Hindlimb muscle (tissue), 1 donor: ENCODE results near the gene ADCY6. TPM values are rescaled to one million over a fixed set of nuclear protein-coding genes. Genes with fewer than 3 reads are reported as not detected.
A peak's percentile ranks its signal among the peaks of the same experiment; 100 is the strongest.

ENCODE experiments used
- DNase-seq: peaks from one replicate; pipeline ENCODE4 v3.0.0-alpha.2; 2013
- polyA plus RNA-seq: library from polyadenylated mRNA; unstranded; fragments of 120-200 nt; gene quantifications from one replicate; pipeline ENCODE4 v1.2.1, GENCODE V29; 2013; ENCODE audit not compliant: insufficient read length

ADCY6 gene
- polyA plus RNA-seq: 40.6 TPM

GRCh38 chr12:48788854-48789775, at the start of gene ADCY6:
Gene ADCY6, minus strand, starts transcription at chr12:48789089. Its CDS starts 5,655 bp downstream, at chr12:48783434.
- DNase-seq: peak; percentile 83

- DNase-seq: no peak
Observed at GRCh38 chr12:48838048-48838447, 49.2 kb upstream of the ADCY6 start.

- DNase-seq: no peak
Observed at GRCh38 chr12:48832321-48833060, 43.6 kb upstream of the ADCY6 start.

DNA sequence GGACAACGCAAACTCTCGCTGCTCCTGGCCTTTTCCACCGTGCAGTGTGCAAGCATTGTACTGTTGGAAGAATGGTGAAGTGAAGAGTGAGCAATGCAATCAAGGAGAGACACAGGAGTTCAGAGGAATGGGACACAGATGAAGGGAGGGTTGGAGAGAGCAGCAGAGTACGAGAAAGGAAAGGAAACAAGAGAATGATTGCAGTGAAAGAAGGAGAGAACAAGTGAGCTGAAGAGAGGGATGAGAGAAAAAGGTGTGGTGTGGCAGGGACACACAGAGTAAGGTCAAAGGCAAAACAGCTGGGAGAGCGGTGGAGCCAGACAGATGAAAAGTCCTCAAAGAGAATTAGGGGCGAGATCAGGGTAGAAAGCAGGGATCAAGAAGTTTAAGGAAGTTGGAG, 42.4 kb upstream of the ADCY6 start:
- no peak for DNase-seq

DNA sequence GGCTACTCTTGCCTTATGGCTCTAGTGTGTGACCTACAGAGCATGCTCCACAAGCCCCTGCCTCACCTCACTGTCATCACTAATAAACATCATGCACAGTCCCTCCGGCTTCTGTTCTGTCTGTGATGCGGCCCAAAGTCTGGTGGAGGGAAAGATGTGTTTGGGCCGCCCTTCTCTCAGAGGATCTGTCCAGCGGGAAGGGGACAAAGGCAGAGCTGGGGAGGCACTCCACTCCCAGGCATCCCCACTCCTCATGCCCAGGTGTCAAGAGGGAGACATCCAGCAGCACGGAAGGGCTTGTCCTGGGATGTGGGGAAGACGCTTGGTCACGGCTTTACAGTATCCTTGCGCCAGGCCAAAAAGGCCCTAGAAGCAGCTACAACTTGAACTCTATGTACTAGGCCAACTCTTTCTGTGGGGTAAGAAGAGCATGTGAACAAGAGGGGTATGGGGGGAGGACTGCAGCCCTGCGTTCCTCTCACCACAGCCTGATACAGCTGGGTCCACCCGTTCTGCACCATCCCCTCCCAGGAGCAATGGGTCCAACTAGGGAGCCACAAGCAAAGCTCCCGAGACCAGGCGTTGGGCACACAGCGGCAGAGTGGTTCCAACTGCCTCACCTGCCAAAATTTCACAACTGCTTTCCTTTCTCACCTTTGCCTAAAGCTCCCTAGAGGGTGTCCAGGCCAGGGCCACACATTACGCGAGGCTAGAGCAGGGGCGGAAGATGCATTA, 40.1 kb upstream of the ADCY6 start:
- DNase-seq: no peak

- DNase-seq: no peak
Observed at GRCh38 chr12:48828293-48828692, 39.4 kb upstream of the ADCY6 start.

- DNase-seq: no peak
Observed at GRCh38 chr12:48827513-48828096, 38.7 kb upstream of the ADCY6 start.

GRCh38 chr12:48827026-48827425, 38.1 kb upstream of the ADCY6 start:
- no peak for DNase-seq

DNA sequence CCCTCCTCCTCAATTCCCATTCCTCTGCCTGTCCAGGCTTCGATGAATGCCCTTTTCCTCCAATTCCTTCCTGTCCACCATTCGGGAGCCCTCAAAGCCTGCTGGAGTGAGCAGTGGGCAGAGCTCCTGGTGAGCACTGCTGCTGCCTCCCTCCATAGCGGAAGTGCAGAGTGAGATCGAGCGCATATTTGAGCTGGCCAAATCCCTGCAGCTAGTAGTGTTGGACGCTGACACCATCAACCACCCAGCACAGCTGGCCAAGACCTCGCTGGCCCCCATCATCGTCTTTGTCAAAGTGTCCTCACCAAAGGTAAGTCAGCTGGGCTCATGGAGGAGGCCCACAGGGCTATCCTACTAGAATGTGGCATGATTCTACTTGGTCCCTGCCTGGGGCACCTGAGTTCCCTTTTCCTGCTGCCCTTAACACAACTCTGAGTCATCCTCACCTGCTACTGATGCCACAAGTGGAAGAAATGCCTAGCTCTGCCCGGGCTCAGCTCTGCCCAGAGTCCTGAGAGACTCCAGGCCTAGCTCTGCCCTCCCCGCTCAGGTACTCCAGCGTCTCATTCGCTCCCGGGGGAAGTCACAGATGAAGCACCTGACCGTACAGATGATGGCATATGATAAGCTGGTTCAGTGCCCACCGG, 37.4 kb upstream of the ADCY6 start:
- no peak for DNase-seq

DNA sequence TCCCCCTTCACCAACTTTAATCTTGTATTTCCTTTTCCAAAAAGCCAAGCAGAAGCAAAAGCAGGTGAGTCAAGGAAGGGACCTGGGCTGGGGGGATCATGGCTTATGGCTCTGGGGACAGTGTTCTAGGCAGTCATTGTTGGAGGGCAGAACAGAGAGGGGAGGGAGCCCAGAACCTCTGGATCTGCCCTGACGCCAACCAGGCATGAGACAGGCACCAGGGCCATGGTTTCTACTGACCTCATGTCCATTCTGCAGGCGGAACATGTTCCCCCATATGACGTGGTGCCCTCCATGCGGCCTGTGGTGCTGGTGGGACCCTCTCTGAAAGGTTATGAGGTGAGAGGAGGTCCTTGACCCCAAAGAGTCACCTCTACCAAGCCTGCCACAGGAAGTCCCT, 36.0 kb upstream of the ADCY6 start:
- DNase-seq: no peak

- no peak for DNase-seq
Observed at GRCh38 chr12:48824112-48824511, 35.2 kb upstream of the ADCY6 start.

GRCh38 chr12:48823281-48823680, 34.4 kb upstream of the ADCY6 start:
- no peak for DNase-seq

GRCh38 chr12:48822711-48823110, 33.8 kb upstream of the ADCY6 start:
- no peak for DNase-seq

- no peak for DNase-seq
Observed at GRCh38 chr12:48822139-48822538, 33.2 kb upstream of the ADCY6 start.

GRCh38 chr12:48819986-48820725, 31.3 kb upstream of the ADCY6 start:
- no peak for DNase-seq

- DNase-seq: no peak
Observed at GRCh38 chr12:48818831-48819590, 30.1 kb upstream of the ADCY6 start.

- DNase-seq: peak; percentile 56
Observed at GRCh38 chr12:48817873-48818830, 29.3 kb upstream of the ADCY6 start, which contains the start of gene CACNB3. Gene CACNB3, plus strand, starts transcription at chr12:48818496. Its CDS starts 434 bp downstream, at chr12:48818930.

DNA sequence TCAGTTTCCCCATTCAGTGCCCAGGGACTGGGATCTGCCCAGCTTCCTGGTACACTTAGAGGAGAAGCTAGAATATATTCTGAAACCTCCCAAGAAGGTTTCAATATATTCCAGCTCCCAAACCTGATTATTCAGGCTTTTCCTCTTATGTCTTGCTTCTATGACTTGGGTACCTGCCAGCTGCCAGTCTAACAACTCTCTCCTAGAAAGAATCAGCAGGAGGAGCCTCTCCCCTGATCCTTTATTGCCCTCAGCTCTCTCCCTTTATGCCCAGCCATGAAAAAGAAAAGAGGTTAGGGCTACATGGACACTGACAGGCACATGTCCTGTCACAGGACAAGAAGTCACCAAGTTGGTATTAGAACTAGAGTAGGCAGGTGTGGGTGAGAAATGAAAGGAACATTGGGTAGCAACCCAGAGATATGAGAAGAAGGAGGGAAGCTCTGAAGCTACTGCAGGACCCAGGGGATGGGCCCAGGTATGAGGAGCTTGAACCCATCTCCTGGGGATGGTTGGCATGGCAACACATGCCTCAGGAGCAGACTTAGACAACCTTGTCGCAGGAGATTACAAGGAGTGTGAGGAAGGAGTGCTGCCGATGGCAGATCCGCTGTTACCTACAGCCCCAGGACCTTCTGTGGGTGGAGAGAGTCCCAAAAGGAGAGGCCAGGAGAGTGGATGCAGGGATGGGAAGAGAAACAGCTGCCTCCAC, 27.4 kb upstream of the ADCY6 start:
- no peak for DNase-seq
